Stomach smooth muscle (tissue), 2 donors: ENCODE data around the gene CRIM1.

Experiments used
- H3K27ac ChIP-seq: one replicate; pipeline ENCODE4 v1.7.0; 2013; ENCODE audit warnings: mild to moderate bottlenecking, low read length, inconsistent platforms
- H3K27me3 ChIP-seq, 2 donors: one replicate each; pipeline ENCODE4 v1.7.0; 2013; ENCODE audit warnings: low read length in 2 of 2; ENCODE audit not compliant: insufficient read depth in 2 of 2, control insufficient read depth in 1 of 2
- H3K36me3 ChIP-seq, 2 donors: one replicate each; pipeline ENCODE4 v1.7.0; 2013; ENCODE audit warnings: low read length in 2 of 2; ENCODE audit not compliant: control insufficient read depth in 2 of 2, insufficient read depth in 2 of 2
- H3K4me1 ChIP-seq: one replicate; pipeline ENCODE4 v1.7.0; 2013; ENCODE audit warnings: low read length; ENCODE audit not compliant: control insufficient read depth, insufficient read depth
- H3K4me3 ChIP-seq, 2 donors: one replicate each; pipeline ENCODE4 v1.7.0; 2013; ENCODE audit warnings: low read length in 2 of 2
- H3K9ac ChIP-seq, 2 donors: one replicate each; pipeline ENCODE4 v1.7.0; 2013; ENCODE audit warnings: low read length in 2 of 2, mild to moderate bottlenecking in 1 of 2
- H3K9me3 ChIP-seq, 2 donors: one replicate each; pipeline ENCODE4 v1.7.0; 2013; ENCODE audit warnings: low read length in 2 of 2; ENCODE audit not compliant: control insufficient read depth in 2 of 2
- donor health status: healthy.
- donor health status: Pancreatic carcinoma.

Gene CRIM1

GRCh38 chr2:36497570-36498163 lies 142.1 kb downstream of the CRIM1 start:
- peaks cover 8 to 9% of the 10 kb centered on the region in 2 donors for H3K36me3 ChIP-seq
- H3K9ac ChIP-seq: no peak overlapping the region
- no peaks in the 10 kb centered on the region for H3K4me1 ChIP-seq
- H3K27ac ChIP-seq: no peak overlapping the region
- no peaks in the 10 kb centered on the region for H3K27me3 ChIP-seq
- no peak overlapping the region for H3K4me3 ChIP-seq
- H3K9me3 ChIP-seq: no peaks in the 10 kb centered on the region

GRCh38 chr2:36499128-36499820 lies 143.7 kb downstream of the CRIM1 start:
- H3K9ac ChIP-seq: no peak overlapping the region
- no peak overlapping the region for H3K27ac ChIP-seq
- no peaks in the 10 kb centered on the region for H3K27me3 ChIP-seq
- peaks cover 8 to 9% of the 10 kb centered on the region in 2 donors for H3K36me3 ChIP-seq
- H3K4me1 ChIP-seq: no peaks in the 10 kb centered on the region
- H3K4me3 ChIP-seq: no peak overlapping the region
- no peaks in the 10 kb centered on the region for H3K9me3 ChIP-seq

GRCh38 chr2:36500072-36500471 lies 144.5 kb downstream of the CRIM1 start:
- Histone ChIP-seq H3K4me3 (no peak overlapping the region), H3K9ac (no peak overlapping the region), H3K9me3 (no peaks in the 10 kb centered on the region), H3K27ac (no peak overlapping the region), H3K36me3 (peaks cover 8 to 9% of the 10 kb centered on the region in 2 donors), H3K27me3 (no peaks in the 10 kb centered on the region), H3K4me1 (no peaks in the 10 kb centered on the region)

- Histone ChIP-seq H3K4me1 (no peaks in the 10 kb centered on the region), H3K36me3 (peaks cover 9 to 13% of the 10 kb centered on the region in 2 donors), H3K27me3 (no peaks in the 10 kb centered on the region), H3K9me3 (no peaks in the 10 kb centered on the region), H3K27ac (no peak overlapping the region), H3K4me3 (no peak overlapping the region), H3K9ac (no peak overlapping the region)
These were observed 146.5 kb downstream of the CRIM1 start for GRCh38 chr2:36502081-36502480.

GRCh38 chr2:36507408-36507812 lies 151.8 kb downstream of the CRIM1 start:
- H3K27ac ChIP-seq: no peak overlapping the region

GRCh38 chr2:36509075-36509474 lies 153.5 kb downstream of the CRIM1 start:
- no peaks in the 10 kb centered on the region for H3K27me3 ChIP-seq
- no peak overlapping the region for H3K9ac ChIP-seq
- H3K27ac ChIP-seq: no peak overlapping the region
- no peaks in the 10 kb centered on the region for H3K4me1 ChIP-seq
- no peaks in the 10 kb centered on the region for H3K9me3 ChIP-seq
- no peak overlapping the region for H3K4me3 ChIP-seq
- H3K36me3 ChIP-seq: peaks cover 25 to 27% of the 10 kb centered on the region in 2 donors

More at GRCh38 chr2:36507408-36507812, 151.8 kb downstream of the CRIM1 start:
- H3K9me3 ChIP-seq: no peaks in the 10 kb centered on the region
- H3K4me1 ChIP-seq: no peaks in the 10 kb centered on the region
- H3K27me3 ChIP-seq: no peaks in the 10 kb centered on the region
- H3K9ac ChIP-seq: no peak overlapping the region
- peaks cover 8 to 12% of the 10 kb centered on the region in 2 donors for H3K36me3 ChIP-seq
- H3K4me3 ChIP-seq: no peak overlapping the region

- peaks cover 45 to 48% of the 10 kb centered on the region in 2 donors for H3K36me3 ChIP-seq
- no peaks in the 10 kb centered on the region for H3K4me1 ChIP-seq
- no peaks in the 10 kb centered on the region for H3K9me3 ChIP-seq
- H3K27ac ChIP-seq: no peak overlapping the region
- no peak overlapping the region for H3K9ac ChIP-seq
- H3K4me3 ChIP-seq: no peak overlapping the region
- no peaks in the 10 kb centered on the region for H3K27me3 ChIP-seq
These were observed 156.5 kb downstream of the CRIM1 start for GRCh38 chr2:36511858-36512603.

- Histone ChIP-seq H3K36me3 (peaks cover 51 to 53% of the 10 kb centered on the region in 2 donors), H3K27ac (no peak overlapping the region), H3K9me3 (no peaks in the 10 kb centered on the region), H3K27me3 (no peaks in the 10 kb centered on the region), H3K4me1 (no peaks in the 10 kb centered on the region), H3K4me3 (no peak overlapping the region), H3K9ac (no peak overlapping the region)
These were observed 157.1 kb downstream of the CRIM1 start for GRCh38 chr2:36512705-36513104.

- peaks cover 51 to 53% of the 10 kb centered on the region in 2 donors for H3K36me3 ChIP-seq
- no peak overlapping the region for H3K27ac ChIP-seq
These were observed 158.1 kb downstream of the CRIM1 start for GRCh38 chr2:36513661-36514060.

GRCh38 chr2:36515538-36515937 lies 160.0 kb downstream of the CRIM1 start:
- H3K4me3 ChIP-seq: no peak overlapping the region
- no peaks in the 10 kb centered on the region for H3K27me3 ChIP-seq
- H3K27ac ChIP-seq: no peak overlapping the region
- no peak overlapping the region for H3K9ac ChIP-seq
- H3K36me3 ChIP-seq: peaks cover 61 to 67% of the 10 kb centered on the region in 2 donors
- H3K4me1 ChIP-seq: no peaks in the 10 kb centered on the region
- no peaks in the 10 kb centered on the region for H3K9me3 ChIP-seq

More at GRCh38 chr2:36513661-36514060, 158.1 kb downstream of the CRIM1 start:
- no peaks in the 10 kb centered on the region for H3K27me3 ChIP-seq
- no peak overlapping the region for H3K4me3 ChIP-seq
- H3K4me1 ChIP-seq: no peaks in the 10 kb centered on the region
- H3K9me3 ChIP-seq: no peaks in the 10 kb centered on the region
- no peak overlapping the region for H3K9ac ChIP-seq
